Neuronal stem cell (in vitro differentiated cells): ENCODE data around the gene RNF212B.
"Not testable (repeated sequence)": the region's sequence is repeated elsewhere in the genome, so short reads cannot be mapped to it uniquely, and the experiment has no call there.

Source experiments
- DNase-seq: peaks from one replicate; pipeline ENCODE4 v3.0.0-alpha.2; 2013; ENCODE audit warnings: low spot score
- H2AFZ ChIP-seq: one replicate; pipeline ENCODE4 v1.6.1; 2013; ENCODE audit warnings: mild to moderate bottlenecking, low read length, inconsistent platforms
- H2AK5ac ChIP-seq: 2 replicates; pipeline ENCODE4 v1.6.1; 2013; ENCODE audit warnings: low read depth, mild to moderate bottlenecking, inconsistent platforms, low read length, moderate library complexity, mixed read lengths
- H2BK120ac ChIP-seq: 2 replicates; pipeline ENCODE4 v1.6.1; 2013; ENCODE audit warnings: low read depth, mild to moderate bottlenecking, inconsistent platforms, low read length, moderate library complexity, mixed read lengths
- H2BK12ac ChIP-seq: one replicate; pipeline ENCODE4 v1.6.1; 2013; ENCODE audit warnings: low read length, inconsistent platforms
- H2BK15ac ChIP-seq: 2 replicates; pipeline ENCODE4 v1.6.1; 2013; ENCODE audit warnings: mild to moderate bottlenecking, low read length, inconsistent platforms, mixed read lengths
- H2BK5ac ChIP-seq: one replicate; pipeline ENCODE4 v1.6.1; 2013; ENCODE audit warnings: inconsistent platforms, mild to moderate bottlenecking, low read length, moderate library complexity
- H3K14ac ChIP-seq: one replicate; pipeline ENCODE4 v1.6.1; 2013; ENCODE audit warnings: low read length, inconsistent platforms
- H3K18ac ChIP-seq: 2 replicates; pipeline ENCODE4 v1.6.1; 2013; ENCODE audit warnings: low read length, inconsistent platforms
- H3K23ac ChIP-seq: 2 replicates; pipeline ENCODE4 v1.6.1; 2013; ENCODE audit warnings: low read depth, mild to moderate bottlenecking, mixed read lengths, low read length, inconsistent platforms; ENCODE audit not compliant: poor library complexity
- H3K27ac ChIP-seq: replicated peaks from 3 replicates; pipeline ENCODE4 v1.5.1; 2013; ENCODE audit warnings: low read length, inconsistent platforms
- H3K27me3 ChIP-seq, 3 experiments: 2 replicates each; pipeline ENCODE4 v1.6.1; 2013; ENCODE audit warnings: low read length in 3 of 3, mild to moderate bottlenecking in 2 of 3, inconsistent platforms in 1 of 3, low read depth in 1 of 3, mixed read lengths in 1 of 3, moderate library complexity in 1 of 3; ENCODE audit not compliant: control insufficient read depth in 3 of 3, insufficient read depth in 3 of 3
- H3K36me3 ChIP-seq, 2 donors: replicated peaks in 1 of 2; 2 replicates each; pipeline ENCODE4 v1.6.1; 2013; ENCODE audit warnings: low read length in 2 of 2; ENCODE audit not compliant: control insufficient read depth in 2 of 2, insufficient read depth in 2 of 2
- H3K4ac ChIP-seq: 2 replicates; pipeline ENCODE4 v1.6.1; 2013; ENCODE audit warnings: inconsistent platforms, mild to moderate bottlenecking, low read length, moderate library complexity
- H3K4me1 ChIP-seq, 2 donors: 1 replicate in 1 of 2; 2 replicates in 1 of 2; pipeline ENCODE4 v1.6.1; 2013; ENCODE audit warnings: low read length in 2 of 2, low read depth in 1 of 2; ENCODE audit not compliant: control insufficient read depth in 2 of 2, insufficient read depth in 1 of 2
- H3K4me2 ChIP-seq: one replicate; pipeline ENCODE4 v1.6.1; 2013; ENCODE audit warnings: mild to moderate bottlenecking, low read length, inconsistent platforms; ENCODE audit not compliant: insufficient read depth, poor library complexity, severe bottlenecking
- H3K4me3 ChIP-seq, 2 donors: 2 replicates each; pipeline ENCODE4 v1.5.1; 2013; ENCODE audit warnings: low read length in 2 of 2, mild to moderate bottlenecking in 2 of 2, inconsistent platforms in 1 of 2, moderate library complexity in 1 of 2
- H3K79me1 ChIP-seq: one replicate; pipeline ENCODE4 v1.6.1; 2013; ENCODE audit warnings: low read depth, mild to moderate bottlenecking, inconsistent platforms, low read length, moderate library complexity
- H3K9ac ChIP-seq: one replicate; pipeline ENCODE4 v1.6.1; 2013; ENCODE audit warnings: mild to moderate bottlenecking, low read depth, low read length, inconsistent platforms; ENCODE audit not compliant: poor library complexity
- H3K9me3 ChIP-seq, 2 donors: replicated peaks in 1 of 2; 2 replicates each; pipeline versions ENCODE3 to v1.6.1; 2013; ENCODE audit warnings: low read length in 2 of 2, mild to moderate bottlenecking in 2 of 2, inconsistent platforms in 1 of 2, low read depth in 1 of 2, mixed read lengths in 1 of 2, moderate library complexity in 1 of 2; ENCODE audit not compliant: control insufficient read depth in 2 of 2, insufficient read depth in 1 of 2
- H4K8ac ChIP-seq: one replicate; pipeline ENCODE4 v1.6.1; 2013; ENCODE audit warnings: low read depth, mild to moderate bottlenecking, inconsistent platforms, low read length, moderate library complexity
- H4K91ac ChIP-seq: one replicate; pipeline ENCODE4 v1.6.1; 2013; ENCODE audit warnings: low read length, low read depth, mild to moderate bottlenecking, inconsistent platforms; ENCODE audit not compliant: poor library complexity
- WGBS, 2 donors: extraction: QIAGEN DNeasy Blood & Tissue Kit; methylation state at CpG; one replicate each; pipeline ENCODE4 v1.1.7; 2013; ENCODE audit warnings: missing lambda C conversion rate in 2 of 2, mixed read lengths in 1 of 2; ENCODE audit not compliant: insufficient read length in 2 of 2, insufficient replicate concordance in 1 of 2; ENCODE audit errors: extremely low coverage in 2 of 2; 5-methylcytosine and 5-hydroxymethylcytosine counted together

Gene RNF212B

DNA sequence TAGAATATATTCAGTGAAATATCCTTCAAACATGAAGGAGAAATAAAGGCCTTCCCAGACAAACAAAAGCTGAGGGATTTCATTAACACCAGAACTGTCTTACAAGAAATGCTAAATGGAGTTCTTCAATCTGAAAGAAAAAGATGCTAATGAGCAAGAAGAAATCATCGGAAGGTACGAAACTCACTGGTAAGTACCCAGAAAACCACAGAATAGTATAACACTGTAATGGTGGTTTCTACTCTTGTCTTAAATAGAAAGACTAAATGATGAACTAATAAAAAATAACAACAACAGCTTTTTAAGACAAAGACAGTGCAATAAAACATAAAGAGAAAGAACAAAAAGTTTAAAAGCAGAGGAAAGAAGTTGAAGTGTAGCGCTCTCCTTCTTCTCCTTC, 18.7 kb upstream of the RNF212B start:
- WGBS, 2 donors, result no CpG with 5 or more reads among the region's 3 CpGs
- H3K4ac ChIP-seq, result no peak overlapping the region
- H3K27ac ChIP-seq, result no peak overlapping the region
- H2BK120ac ChIP-seq, result no peak overlapping the region
- no peaks in the 10 kb centered on the region for H3K27me3 ChIP-seq
- no peak overlapping the region for H3K9ac ChIP-seq
- no peak overlapping the region for H3K14ac ChIP-seq
- H2BK15ac ChIP-seq, result no peak overlapping the region
- H4K91ac ChIP-seq, result no peak overlapping the region
- no peak overlapping the region for H2AK5ac ChIP-seq
- H3K23ac ChIP-seq, result no peak overlapping the region
- H3K36me3 ChIP-seq, result no peaks in the 10 kb centered on the region
- H4K8ac ChIP-seq, result no peak overlapping the region
- DNase-seq, result no peak
- H2AFZ ChIP-seq, result no peak overlapping the region
- H3K4me1 ChIP-seq, result no peaks in the 10 kb centered on the region
- no peaks in the 10 kb centered on the region for H3K79me1 ChIP-seq
- H3K18ac ChIP-seq, result no peak overlapping the region
- peaks cover 0 to 8% of the 10 kb centered on the region in 2 donors for H3K9me3 ChIP-seq
- no peak overlapping the region for H3K4me3 ChIP-seq
- H2BK12ac ChIP-seq, result no peak overlapping the region
- no peak overlapping the region for H3K4me2 ChIP-seq
- no peak overlapping the region for H2BK5ac ChIP-seq

DNA sequence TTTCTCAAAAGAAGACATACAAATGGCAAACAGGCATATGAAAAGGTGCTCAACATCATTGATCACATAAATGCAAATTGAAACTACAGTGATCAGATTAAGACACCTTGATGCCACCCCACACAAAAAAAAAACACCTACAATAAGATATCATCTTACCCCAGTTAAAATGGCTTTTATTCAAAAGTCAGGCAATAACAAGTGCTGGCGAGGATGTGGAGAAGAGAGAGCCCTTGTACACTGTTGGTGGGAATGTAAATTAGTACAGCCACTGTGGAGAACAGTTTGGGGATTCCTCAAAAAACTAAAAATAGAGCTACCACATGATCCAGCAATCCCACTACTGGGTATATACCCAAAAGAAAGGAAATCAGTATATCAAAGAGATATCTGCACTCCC, 12.8 kb upstream of the RNF212B start:
- H2AK5ac ChIP-seq, result not testable (repeated sequence)

DNA sequence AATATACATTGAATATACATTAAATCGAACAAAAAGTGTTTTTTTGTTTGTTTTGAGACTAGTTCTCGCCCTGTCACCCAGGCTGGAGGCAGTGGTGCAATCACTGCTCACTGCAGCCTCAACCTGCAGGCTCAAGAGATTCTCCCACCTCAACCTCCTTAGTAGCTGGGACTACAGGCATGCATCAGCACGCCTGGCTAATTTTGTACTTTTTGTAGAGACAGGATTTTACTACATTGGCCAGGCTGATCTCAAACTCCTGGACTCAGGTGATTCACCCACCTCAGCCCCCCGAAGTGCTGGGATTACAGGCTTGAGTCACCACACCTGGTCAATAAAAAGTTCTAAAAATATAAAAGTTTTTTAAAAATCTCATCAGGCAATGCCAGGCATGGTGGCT, 10.2 kb upstream of the RNF212B start:
- Histone ChIP-seq H3K23ac (no peak overlapping the region), H2BK5ac (no peak overlapping the region), H3K27me3 (no peaks in the 10 kb centered on the region), H3K27ac (no peak overlapping the region), H2AK5ac (no peak overlapping the region), H3K18ac (no peak overlapping the region), H3K14ac (no peak overlapping the region), H3K4me1 (no peaks in the 10 kb centered on the region), H2BK15ac (no peak overlapping the region), H3K36me3 (no peaks in the 10 kb centered on the region), H3K4me3 (no peak overlapping the region), H3K4ac (no peak overlapping the region), H3K4me2 (no peak overlapping the region), H3K79me1 (no peaks in the 10 kb centered on the region), H2BK120ac (no peak overlapping the region), H4K8ac (no peak overlapping the region), H2AFZ (no peak overlapping the region), H2BK12ac (no peak overlapping the region), H3K9ac (no peak overlapping the region), H4K91ac (no peak overlapping the region), H3K9me3 (no peaks in the 10 kb centered on the region)
- no peak for DNase-seq
- whole genome bisulfite sequencing, 2 donors, result no CpG with 5 or more reads among the region's 4 CpGs

More for the DNA sequence above, 12.8 kb upstream of the RNF212B start:
- H3K27me3 ChIP-seq, H2BK120ac ChIP-seq, DNase-seq, H3K9me3 ChIP-seq, H3K9ac ChIP-seq, H3K27ac ChIP-seq, H3K79me1 ChIP-seq, H2BK15ac ChIP-seq, H3K14ac ChIP-seq, H2BK5ac ChIP-seq, H3K4me1 ChIP-seq, H4K91ac ChIP-seq, H3K4ac ChIP-seq, H2AFZ ChIP-seq, H3K4me2 ChIP-seq, H2BK12ac ChIP-seq, H3K4me3 ChIP-seq, H3K36me3 ChIP-seq, H4K8ac ChIP-seq, H3K23ac ChIP-seq, H3K18ac ChIP-seq: not testable (repeated sequence)
- WGBS, 2 donors, result no CpG with 5 or more reads among the region's 1 CpG

DNA sequence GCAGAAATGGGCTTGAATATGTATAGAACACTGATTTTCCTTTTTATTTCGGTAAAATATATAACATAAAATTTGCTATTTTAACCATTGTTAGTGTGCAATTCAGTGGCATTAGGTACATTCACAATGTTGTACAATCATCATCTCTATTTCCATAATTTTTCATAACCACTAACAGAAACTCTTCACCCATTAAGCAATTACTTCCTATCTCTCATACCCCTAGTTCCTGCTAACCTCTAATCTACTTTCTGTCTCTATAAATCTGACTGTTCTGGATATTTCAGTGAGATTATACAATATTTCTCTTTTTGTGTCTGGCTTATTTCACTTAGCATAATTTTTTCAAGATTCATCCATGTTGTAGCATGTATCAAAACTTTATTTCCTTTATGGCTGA, 8.9 kb upstream of the RNF212B start:
- no peaks in the 10 kb centered on the region for H3K36me3 ChIP-seq
- DNase-seq, result no peak
- no CpG with 5 or more reads among the region's 1 CpG for WGBS, 2 donors

More for the DNA sequence above, 8.9 kb upstream of the RNF212B start:
- Histone ChIP-seq H3K23ac (no peak overlapping the region), H3K18ac (no peak overlapping the region), H3K4me3 (no peak overlapping the region), H2BK12ac (no peak overlapping the region), H3K4me2 (no peak overlapping the region), H2BK5ac (no peak overlapping the region), H3K9ac (no peak overlapping the region), H2AK5ac (no peak overlapping the region), H3K4ac (no peak overlapping the region), H2BK120ac (no peak overlapping the region), H2BK15ac (no peak overlapping the region), H2AFZ (no peak overlapping the region), H4K8ac (no peak overlapping the region), H3K27ac (no peak overlapping the region), H3K4me1 (no peaks in the 10 kb centered on the region), H3K14ac (no peak overlapping the region), H3K79me1 (no peaks in the 10 kb centered on the region), H3K9me3 (no peaks in the 10 kb centered on the region), H4K91ac (no peak overlapping the region), H3K27me3 (no peaks in the 10 kb centered on the region)
